SK-N-SH (cell line): Measurements from ENCODE around the gene RIT1. TPM values are rescaled to one million over a fixed set of nuclear protein-coding genes. Genes with fewer than 3 reads are reported as not detected.

ENCODE experiments used
- CTCF ChIA-PET: fragments of 300-600, 350-600 bp; formaldehyde crosslinking; extraction: SDS; loops from one replicate; lab custom pipeline; 2021; lab: Yijun Ruan, JAX
- POLR2A ChIA-PET: fragments of 350-600 bp; sonication (Branson Sonifier 250); formaldehyde crosslinking; extraction: SDS; loops from one replicate; lab custom pipeline; 2020; ENCODE audit warnings: antibody characterized with exemption, inconsistent platforms; lab: Yijun Ruan, JAX
- DNase-seq: peaks from one replicate; pipeline ENCODE4 v3.0.0; 2012
- H2AFZ ChIP-seq: fragments of 200-600 bp; sonication (generic); 2 replicates; pipeline ENCODE4 v1.8.1; 2016; ENCODE audit warnings: antibody characterized with exemption, mild to moderate bottlenecking, low read depth
- H3F3A ChIP-seq: fragments of 200-600 bp; sonication (generic); replicated peaks from 2 replicates; pipeline ENCODE3; 2016; ENCODE audit warnings: antibody characterized with exemption, mild to moderate bottlenecking; ENCODE audit not compliant: insufficient read depth
- H3K27ac ChIP-seq, 2 experiments: fragments of 200-500 bp in 1 of 2; fragments of 200-600 bp in 1 of 2; sonication (Bioruptor generic) in 1 of 2; sonication (generic), shearing (Covaris generic) in 1 of 2; 2 replicates each; pipeline versions ENCODE4 v1.5.1 to v1.6.1; 2014 to 2016; ENCODE audit warnings: low read depth in 2 of 2, inconsistent platforms in 1 of 2, low read length in 1 of 2, mild to moderate bottlenecking in 1 of 2, mixed read lengths in 1 of 2
- H3K27me3 ChIP-seq: fragments of 200-600 bp; sonication (generic), shearing (Covaris generic); 2 replicates; pipeline ENCODE4 v1.6.1; 2016; ENCODE audit warnings: mixed run types; ENCODE audit not compliant: insufficient read depth
- H3K36me3 ChIP-seq, 2 experiments: fragments of 200-500 bp in 1 of 2; fragments of 200-600 bp in 1 of 2; sonication (Bioruptor generic) in 1 of 2; sonication (generic) in 1 of 2; replicated peaks in 1 of 2; 2 replicates each; pipeline versions ENCODE3 to v1.5.1; 2014 to 2016; ENCODE audit warnings: low read length in 1 of 2, mild to moderate bottlenecking in 1 of 2; ENCODE audit not compliant: insufficient read depth in 2 of 2, control insufficient read depth in 1 of 2
- H3K4me1 ChIP-seq, 2 experiments: fragments of 200-500 bp in 1 of 2; fragments of 200-600 bp in 1 of 2; sonication (Bioruptor generic) in 1 of 2; sonication (generic), shearing (Covaris generic) in 1 of 2; 2 replicates each; pipeline versions ENCODE4 v1.5.1 to v1.6.1; 2014 to 2016; ENCODE audit warnings: low read depth in 1 of 2, low read length in 1 of 2, mixed run types in 1 of 2; ENCODE audit not compliant: insufficient read depth in 2 of 2, control insufficient read depth in 1 of 2
- H3K4me2 ChIP-seq: fragments of 200-600 bp; sonication (generic), shearing (Covaris generic); 2 replicates; pipeline ENCODE4 v1.6.1; 2017; ENCODE audit warnings: mixed run types
- H3K4me3 ChIP-seq, 2 experiments: fragments of 200-500 bp in 1 of 2; fragments of 200-600 bp in 1 of 2; sonication (Bioruptor generic) in 1 of 2; sonication (generic), shearing (Covaris generic) in 1 of 2; 2 replicates each; pipeline versions ENCODE4 v1.5.1 to v1.8.1; 2014 to 2016; ENCODE audit warnings: low read depth in 2 of 2, inconsistent platforms in 1 of 2, low read length in 1 of 2, mild to moderate bottlenecking in 1 of 2, mixed read lengths in 1 of 2, moderate library complexity in 1 of 2
- H3K79me2 ChIP-seq: fragments of 200-600 bp; sonication (generic); 2 replicates; pipeline ENCODE4 v1.8.1; 2017; ENCODE audit warnings: mild to moderate bottlenecking; ENCODE audit not compliant: insufficient read depth
- H3K9ac ChIP-seq: fragments of 200-600 bp; sonication (generic); 2 replicates; pipeline ENCODE4 v1.6.1; 2017; ENCODE audit warnings: mixed run types
- H3K9me2 ChIP-seq: fragments of 200-600 bp; sonication (generic); 2 replicates; pipeline ENCODE4 v1.6.1; 2017; ENCODE audit warnings: mixed run types
- H3K9me3 ChIP-seq: fragments of 200-600 bp; sonication (generic); 2 replicates; pipeline ENCODE4 v1.6.1; 2017; ENCODE audit warnings: mixed run types, mild to moderate bottlenecking, moderate library complexity
- H4K20me1 ChIP-seq: fragments of 200-600 bp; sonication (generic); 2 replicates; pipeline ENCODE4 v1.6.1; 2017; ENCODE audit warnings: mild to moderate bottlenecking, mixed run types; ENCODE audit not compliant: insufficient read depth
- CHD2 ChIP-seq: fragments of 150-350 bp; IDR thresholded peaks from 2 replicates; pipeline ENCODE4 v1.6.1; 2018; ENCODE audit warnings: low read length; ENCODE audit not compliant: partially characterized antibody
- ELF1 ChIP-seq: IDR thresholded peaks from 2 replicates; pipeline ENCODE4 v1.4.0; 2012
- FOSL2 ChIP-seq: IDR thresholded peaks from 2 replicates; pipeline ENCODE4 v1.4.0; 2012; ENCODE audit warnings: low read depth, mild to moderate bottlenecking, moderate library complexity, borderline replicate concordance
- GABPA ChIP-seq: IDR thresholded peaks from 2 replicates; pipeline ENCODE4 v1.4.0; 2012; ENCODE audit warnings: low read depth, mild to moderate bottlenecking
- GATA2 ChIP-seq: sonication (generic); formaldehyde crosslinking; IDR thresholded peaks from 2 replicates; pipeline ENCODE4 v1.5.0; 2020; ENCODE audit warnings: mild to moderate bottlenecking, missing genetic modification reagents
- JUND ChIP-seq: IDR thresholded peaks from 2 replicates; pipeline ENCODE4 v1.4.0; 2012
- MEF2A ChIP-seq: IDR thresholded peaks from 2 replicates; pipeline ENCODE4 v1.4.0; 2012; ENCODE audit warnings: low read depth, borderline replicate concordance
- MXI1 ChIP-seq: IDR thresholded peaks from 2 replicates; pipeline ENCODE4 v1.6.1; 2012; ENCODE audit warnings: mild to moderate bottlenecking, low read depth, low read length, improper control_type of control experiment
- NRF1 ChIP-seq: IDR thresholded peaks from 2 replicates; pipeline ENCODE4 v1.6.1; 2012; ENCODE audit warnings: low read depth, mild to moderate bottlenecking, low read length
- POLR2AphosphoS5 ChIP-seq: IDR thresholded peaks from 2 replicates; pipeline ENCODE4 v1.6.1; 2012; ENCODE audit warnings: low read depth, low read length
- RAD21 ChIP-seq: IDR thresholded peaks from 2 replicates; pipeline ENCODE4 v1.6.1; 2012; ENCODE audit warnings: mild to moderate bottlenecking, low read length
- SIN3A ChIP-seq: IDR thresholded peaks from 2 replicates; pipeline ENCODE4 v1.6.1; 2012; ENCODE audit warnings: low read depth, mild to moderate bottlenecking, low read length, moderate library complexity, borderline replicate concordance
- TAF1 ChIP-seq: IDR thresholded peaks from 2 replicates; pipeline ENCODE4 v1.6.1; 2012; ENCODE audit warnings: low read depth, mild to moderate bottlenecking, low read length, moderate library complexity, borderline replicate concordance
- TCF12 ChIP-seq: IDR thresholded peaks from 2 replicates; pipeline ENCODE4 v1.4.0; 2012
- YY1 ChIP-seq: IDR thresholded peaks from 2 replicates; pipeline ENCODE4 v1.4.0; 2012; ENCODE audit warnings: low read depth, mild to moderate bottlenecking
- WGBS: methylation state at CpG from one replicate; pipeline ENCODE4 v1.1.6; 2017; ENCODE audit warnings: low lambda C conversion rate; 5-methylcytosine and 5-hydroxymethylcytosine counted together
- polyA plus RNA-seq, 3 experiments: library from polyadenylated mRNA; depleted of rRNA; stranded (reverse); fragments of >200 nt; gene quantifications; 2 replicates each; pipeline ENCODE4 v1.2.3, GENCODE V29; 2012
- TF ChIP-seq, protein P1 (sequence below): IDR thresholded peaks from 2 replicates; pipeline ENCODE4 v1.4.0; 2012; ENCODE audit warnings: low read depth
- TF ChIP-seq, protein P2 (sequence below): fragments of 200-600 bp; sonication (generic); IDR thresholded peaks from 2 replicates; pipeline ENCODE4 v1.6.1; 2017; ENCODE audit warnings: antibody characterized with exemption, mild to moderate bottlenecking, moderate library complexity
- TF ChIP-seq, protein P3 (sequence below): IDR thresholded peaks from 2 replicates; pipeline ENCODE4 v1.4.0; 2012; ENCODE audit warnings: low read depth, borderline replicate concordance

Gene RIT1
- polyA plus RNA-seq, 1 of the 3 experiments (the other 2 are of a cell fraction), result 28.8 TPM

DNA sequence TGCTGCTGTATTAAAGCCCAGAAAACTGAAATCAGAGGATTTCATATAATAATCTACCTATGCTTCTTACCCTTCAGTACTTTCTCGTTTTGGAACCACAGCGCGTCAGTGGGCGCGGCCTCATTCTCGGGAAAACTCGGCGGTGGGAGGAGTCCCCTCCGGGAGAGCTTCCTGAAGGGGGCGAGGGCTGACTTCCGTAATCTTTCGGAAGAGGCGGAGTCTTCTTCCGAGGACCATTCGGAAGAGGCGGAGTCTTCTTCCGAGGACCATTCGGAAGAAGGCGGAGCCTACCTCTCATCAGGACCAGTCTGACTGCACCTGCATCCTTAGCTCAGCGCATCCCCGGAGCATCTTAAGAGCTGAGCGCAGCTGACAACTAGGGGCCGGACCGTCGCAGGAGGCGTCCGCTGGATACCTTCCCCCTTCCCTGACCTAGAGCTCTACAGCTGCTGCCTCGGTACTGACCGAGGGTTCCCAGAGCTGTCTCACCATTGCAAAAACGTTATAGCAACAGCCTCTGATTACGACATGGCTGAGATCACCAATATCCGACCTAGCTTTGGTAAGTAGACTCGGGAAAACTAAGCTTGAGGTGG is 51.8 kb downstream of the RIT1 start, which contains the start of gene SYT11 (continued):
- no peak for TF ChIP-seq MEF2A
- TF ChIP-seq JUND, result no peak
- TF ChIP-seq RAD21, result peak; percentile 6; the same call in 1 of the 2 replicates
- no peak for TF ChIP-seq GATA2 (CRISPR knock-in tag)
- TF ChIP-seq, protein P1, sequence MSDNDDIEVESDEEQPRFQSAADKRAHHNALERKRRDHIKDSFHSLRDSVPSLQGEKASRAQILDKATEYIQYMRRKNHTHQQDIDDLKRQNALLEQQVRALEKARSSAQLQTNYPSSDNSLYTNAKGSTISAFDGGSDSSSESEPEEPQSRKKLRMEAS, result no peak

DNA sequence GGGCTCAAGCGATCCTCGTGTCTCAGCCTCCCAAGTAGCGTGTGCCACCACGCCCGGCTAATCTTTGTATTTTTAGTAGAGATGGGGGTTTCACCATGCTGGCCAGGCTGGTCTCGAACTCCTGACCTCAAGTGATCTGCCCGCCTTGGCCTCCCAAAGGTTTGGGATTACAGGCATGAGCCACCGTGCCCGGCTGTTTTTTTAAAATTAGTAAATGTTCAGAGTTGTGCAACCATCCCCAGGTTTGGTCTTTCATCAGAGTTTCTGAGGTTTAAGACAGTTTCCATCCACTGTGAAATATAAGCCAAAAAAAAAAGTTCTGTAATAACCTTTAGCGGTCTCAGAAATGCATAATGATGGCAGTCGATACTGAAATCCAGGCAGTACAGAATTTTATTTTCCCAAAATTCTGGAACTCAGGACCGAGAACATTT is 52.3 kb downstream of the RIT1 start:
- Histone ChIP-seq H4K20me1 (no peaks in the 10 kb centered on the region), H3K36me3 (peaks cover 14 to 16% of the 10 kb centered on the region in 2 experiments), H3F3A (peaks cover 35% of the 10 kb centered on the region), H3K27ac (peak overlapping the region; percentile 90 to 95), H3K9ac (peak overlapping the region; percentile 59), H3K4me3 (peak overlapping the region; percentile 66 to 89), H3K4me2 (peak overlapping the region; percentile 88), H2AFZ (peak overlapping the region; percentile 87), H3K27me3 (no peaks in the 10 kb centered on the region), H3K9me3 (no peaks in the 10 kb centered on the region), H3K4me1 (peaks cover 9 to 17% of the 10 kb centered on the region in 2 experiments; a peak in 3 of 4 replicates), H3K79me2 (peaks cover 73% of the 10 kb centered on the region), H3K9me2 (no peaks in the 10 kb centered on the region)
- CTCF ChIA-PET, result interaction anchor here (0.8 to 1.6 kb wide), 2 partner anchors 80 to 208 kb away, joined by 3 read pairs; no protein-coding TSS in a partner anchor
- TF ChIP-seq YY1 (0 out of 2 replicates have a peak, but pooled peaks have one; percentile 28), MXI1 (no peak), TCF12 (no peak)
- 17% methylated on average over 12 of the region's 12 CpGs for WGBS
- POLR2A ChIA-PET, result interaction anchor here (0.5 to 4.0 kb wide), 8 partner anchors 10 to 586 kb away, joined by 3 to 32 read pairs (median 4); partner anchors contain the start of gene KHDC4
- DNase-seq, result no peak

DNA sequence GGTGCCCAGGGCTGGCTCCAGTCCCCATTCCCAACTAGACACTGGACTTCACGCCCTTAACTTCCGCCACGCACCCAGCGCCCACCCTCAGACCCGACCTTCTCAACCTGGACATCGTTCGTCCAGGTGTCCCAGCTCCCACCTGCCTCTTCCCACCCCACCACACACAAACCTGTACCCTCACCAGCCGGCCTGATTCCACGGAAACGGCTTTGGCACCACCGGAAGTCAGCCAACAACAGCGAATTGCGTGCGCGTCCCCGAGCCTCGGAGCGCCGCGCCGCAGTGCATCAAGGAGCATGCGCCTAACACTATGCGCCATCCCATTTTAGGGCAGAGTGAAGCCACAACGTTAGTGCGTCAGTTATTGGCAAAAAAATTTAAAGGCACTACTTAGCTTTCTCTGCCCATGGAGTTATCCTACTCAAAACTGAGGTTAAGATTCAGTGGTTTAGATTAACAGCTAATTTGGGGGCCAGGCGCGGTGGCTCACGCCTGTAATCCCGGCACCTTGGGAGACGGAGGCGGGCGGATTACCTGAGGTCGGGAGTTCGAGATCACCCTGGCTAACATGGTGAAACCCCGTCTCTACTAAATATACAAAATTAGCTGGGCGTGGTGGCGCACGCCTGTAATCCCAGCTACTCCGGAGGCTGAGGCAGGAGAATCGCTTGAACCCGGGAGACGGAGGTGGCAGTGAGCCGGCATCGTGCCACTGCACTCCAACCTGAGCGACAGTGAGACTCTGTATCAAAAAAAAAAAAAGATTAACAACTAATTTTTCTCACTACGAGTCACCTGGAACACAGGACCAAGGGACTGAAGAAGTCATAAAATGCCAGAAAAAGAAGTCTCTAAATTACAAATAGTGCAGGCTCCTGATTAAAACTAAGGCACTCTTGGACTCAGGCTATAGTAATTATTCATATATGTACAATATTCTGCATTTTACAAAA is 53.9 kb downstream of the RIT1 start, which contains the start of gene GON4L:
TSS of gene GON4L (minus strand) at position 240 of the 956 bp plus-strand sequence. CDS start 3,434 bp downstream, outside the sequence.
- Histone ChIP-seq H4K20me1 (no peaks in the 10 kb centered on the region), H3K4me1 (peaks cover 9 to 17% of the 10 kb centered on the region in 2 experiments; a peak in 3 of 4 replicates), H3K9me2 (no peaks in the 10 kb centered on the region)
- 7% methylated on average over 41 of the region's 46 CpGs for WGBS
- POLR2A ChIA-PET, result interaction anchor here (0.6 to 1.7 kb wide), 4 partner anchors 15 to 356 kb away, joined by 3 to 6 read pairs (median 3); partner anchors contain the start of gene PMF1
- TF ChIP-seq TAF1 (peak; percentile 85), GABPA (peak; percentile 79), CHD2 (peak; percentile 55), SIN3A (0 out of 2 replicates have a peak, but pooled peaks have one; percentile 52), FOSL2 (peak; percentile 28; the same call in 1 of the 2 replicates), JUND (peak; percentile 14; the same call in 1 of the 2 replicates), YY1 (peak; percentile 93), ELF1 (peak; percentile 61; the same call in 1 of the 2 replicates), POLR2AphosphoS5 (peak; percentile 91; the same call in 1 of the 2 replicates), NRF1 (peak; percentile 78), MEF2A (no peak)
- TF ChIP-seq, protein P2, sequence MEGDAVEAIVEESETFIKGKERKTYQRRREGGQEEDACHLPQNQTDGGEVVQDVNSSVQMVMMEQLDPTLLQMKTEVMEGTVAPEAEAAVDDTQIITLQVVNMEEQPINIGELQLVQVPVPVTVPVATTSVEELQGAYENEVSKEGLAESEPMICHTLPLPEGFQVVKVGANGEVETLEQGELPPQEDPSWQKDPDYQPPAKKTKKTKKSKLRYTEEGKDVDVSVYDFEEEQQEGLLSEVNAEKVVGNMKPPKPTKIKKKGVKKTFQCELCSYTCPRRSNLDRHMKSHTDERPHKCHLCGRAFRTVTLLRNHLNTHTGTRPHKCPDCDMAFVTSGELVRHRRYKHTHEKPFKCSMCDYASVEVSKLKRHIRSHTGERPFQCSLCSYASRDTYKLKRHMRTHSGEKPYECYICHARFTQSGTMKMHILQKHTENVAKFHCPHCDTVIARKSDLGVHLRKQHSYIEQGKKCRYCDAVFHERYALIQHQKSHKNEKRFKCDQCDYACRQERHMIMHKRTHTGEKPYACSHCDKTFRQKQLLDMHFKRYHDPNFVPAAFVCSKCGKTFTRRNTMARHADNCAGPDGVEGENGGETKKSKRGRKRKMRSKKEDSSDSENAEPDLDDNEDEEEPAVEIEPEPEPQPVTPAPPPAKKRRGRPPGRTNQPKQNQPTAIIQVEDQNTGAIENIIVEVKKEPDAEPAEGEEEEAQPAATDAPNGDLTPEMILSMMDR, result no peak
- TF ChIP-seq, protein P1, result peak; percentile 87
- TF ChIP-seq, protein P3, sequence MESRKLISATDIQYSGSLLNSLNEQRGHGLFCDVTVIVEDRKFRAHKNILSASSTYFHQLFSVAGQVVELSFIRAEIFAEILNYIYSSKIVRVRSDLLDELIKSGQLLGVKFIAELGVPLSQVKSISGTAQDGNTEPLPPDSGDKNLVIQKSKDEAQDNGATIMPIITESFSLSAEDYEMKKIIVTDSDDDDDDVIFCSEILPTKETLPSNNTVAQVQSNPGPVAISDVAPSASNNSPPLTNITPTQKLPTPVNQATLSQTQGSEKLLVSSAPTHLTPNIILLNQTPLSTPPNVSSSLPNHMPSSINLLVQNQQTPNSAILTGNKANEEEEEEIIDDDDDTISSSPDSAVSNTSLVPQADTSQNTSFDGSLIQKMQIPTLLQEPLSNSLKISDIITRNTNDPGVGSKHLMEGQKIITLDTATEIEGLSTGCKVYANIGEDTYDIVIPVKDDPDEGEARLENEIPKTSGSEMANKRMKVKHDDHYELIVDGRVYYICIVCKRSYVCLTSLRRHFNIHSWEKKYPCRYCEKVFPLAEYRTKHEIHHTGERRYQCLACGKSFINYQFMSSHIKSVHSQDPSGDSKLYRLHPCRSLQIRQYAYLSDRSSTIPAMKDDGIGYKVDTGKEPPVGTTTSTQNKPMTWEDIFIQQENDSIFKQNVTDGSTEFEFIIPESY, result no peak
- TF ChIP-seq, all 33 proteins: peak for 11
- peak within 1 kb of the TSS; percentile 72 to 79 for H3K4me3 ChIP-seq
- CTCF ChIA-PET, result interaction anchor here (0.7 to 1.6 kb wide), 5 partner anchors 15 to 1890 kb away, joined by 3 to 9 read pairs (median 4); partner anchors contain the start of genes CREB3L4 and RIT1
- no peaks in the 10 kb centered on the region for H3K27me3 ChIP-seq
- H3K79me2 ChIP-seq, result peaks cover 76% of the 10 kb centered on the region
- peak within 1 kb of the TSS; percentile 73 for H3K9ac ChIP-seq
- peak within 1 kb of the TSS; percentile 62 for H3K27ac ChIP-seq
- peak; percentile 88 for DNase-seq
- H3K36me3 ChIP-seq, result peaks cover 25 to 28% of the 10 kb centered on the region in 2 experiments
- H3F3A ChIP-seq, result peaks cover 39% of the 10 kb centered on the region
- H2AFZ ChIP-seq, result peak within 1 kb of the TSS; percentile 87
- H3K4me2 ChIP-seq, result peak within 1 kb of the TSS; percentile 87
- no peaks in the 10 kb centered on the region for H3K9me3 ChIP-seq
